HUDEP-2 (cell line): ENCODE results near the gene CRADD.
"Not testable (repeated sequence)": the region's sequence is repeated elsewhere in the genome, so short reads cannot be mapped to it uniquely, and the experiment has no call there.

Source experiments
- DNase-seq, 76 experiments: peaks; one replicate each; lab custom pipeline; 2025; ENCODE audit not compliant: unreplicated experiment in 76 of 76; lab: John Stamatoyannopoulos, UW

Gene CRADD

DNA sequence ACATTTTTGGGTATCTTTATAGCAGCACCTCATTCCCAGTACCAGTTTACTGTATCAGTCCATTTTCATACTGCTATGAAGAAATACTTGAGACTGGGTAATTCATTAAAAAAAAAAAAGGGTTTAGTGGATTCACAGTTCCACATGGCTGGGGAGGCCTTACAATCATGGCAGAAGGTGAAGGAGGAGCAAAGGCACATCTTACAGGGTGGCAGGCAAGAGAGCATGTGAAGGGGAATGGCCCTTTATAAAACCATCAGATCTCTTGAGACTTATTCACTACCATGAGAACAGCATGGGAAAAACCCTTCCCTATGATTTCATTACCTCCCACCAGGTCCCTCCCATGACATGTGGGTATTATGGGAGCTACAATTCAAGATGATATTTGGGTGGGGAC is 77.7 kb downstream of the CRADD start:
- not testable (repeated sequence) for DNase-seq

GRCh38 chr12:93756288-93756687 is 79.1 kb downstream of the CRADD start:
- DNase-seq: peak in 3 of 76 experiments; percentile 13 to 24 (median 19)

GRCh38 chr12:93757792-93758694 is 80.9 kb downstream of the CRADD start:
- peak in 47 of 76 experiments; percentile 15 to 97 (median 76) for DNase-seq

DNA sequence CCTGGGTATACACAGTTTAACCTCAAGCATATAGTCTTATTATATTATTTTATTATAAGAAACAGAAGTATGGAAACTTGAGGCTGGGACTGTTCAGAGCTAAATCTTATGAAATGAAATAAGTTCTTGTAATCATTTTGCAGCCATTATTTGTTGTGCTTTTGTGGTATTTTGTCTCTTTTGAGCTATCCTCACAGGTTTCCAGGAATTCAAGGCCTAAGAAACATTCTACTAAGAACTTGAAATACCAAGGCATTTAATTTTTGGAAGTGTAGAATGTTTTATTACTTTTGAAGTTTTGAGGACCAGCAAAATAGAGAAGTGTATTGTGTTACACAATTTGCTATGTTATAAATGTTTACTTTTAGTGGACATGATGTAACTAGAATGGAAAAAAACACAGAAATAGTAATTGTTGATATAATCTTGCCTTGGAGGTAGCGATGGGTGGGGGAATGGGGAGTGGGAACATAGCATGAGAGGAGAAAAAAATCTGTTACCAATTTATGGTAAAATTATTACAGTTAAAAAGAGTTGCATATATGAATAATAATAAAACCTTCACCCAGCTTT is 81.7 kb downstream of the CRADD start:
- DNase-seq: peak in 2 of 76 experiments; percentile 19 to 37

- no peak for DNase-seq
These were observed 82.4 kb downstream of the CRADD start for GRCh38 chr12:93759512-93760081.

GRCh38 chr12:93760275-93760875 is 83.2 kb downstream of the CRADD start:
- no peak for DNase-seq

DNA sequence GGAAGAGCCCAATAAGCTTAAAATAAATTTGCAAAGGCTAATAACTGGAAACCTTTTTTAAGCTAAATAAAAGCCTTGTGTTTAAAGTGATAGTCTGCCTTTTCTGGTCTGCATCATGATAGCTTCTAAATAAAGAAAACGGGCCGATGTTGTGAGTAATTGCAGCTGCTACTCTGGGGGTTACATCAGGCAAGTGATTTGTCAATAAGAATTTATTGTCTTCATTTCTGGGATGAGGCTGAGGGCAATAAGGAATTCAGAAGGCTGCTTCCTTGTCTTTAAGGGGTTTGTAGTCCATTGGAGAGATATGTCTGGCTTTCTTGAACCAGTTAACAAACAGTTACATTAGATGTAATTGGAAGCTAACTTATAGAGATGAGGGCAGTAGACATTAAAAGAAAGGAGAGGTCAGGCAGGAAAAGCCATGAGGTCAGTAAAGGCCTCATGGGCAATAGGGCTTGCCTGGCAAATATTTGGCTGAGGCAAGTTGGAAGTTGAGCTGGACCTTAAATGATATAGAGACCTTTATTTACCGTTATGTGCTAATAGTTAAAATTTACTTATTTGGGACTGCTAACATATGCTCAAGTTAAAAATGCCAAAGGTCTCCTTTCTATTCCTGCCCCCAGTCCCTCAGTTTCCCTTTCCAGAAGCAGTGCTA is 85.0 kb downstream of the CRADD start:
- no peak for DNase-seq

DNA sequence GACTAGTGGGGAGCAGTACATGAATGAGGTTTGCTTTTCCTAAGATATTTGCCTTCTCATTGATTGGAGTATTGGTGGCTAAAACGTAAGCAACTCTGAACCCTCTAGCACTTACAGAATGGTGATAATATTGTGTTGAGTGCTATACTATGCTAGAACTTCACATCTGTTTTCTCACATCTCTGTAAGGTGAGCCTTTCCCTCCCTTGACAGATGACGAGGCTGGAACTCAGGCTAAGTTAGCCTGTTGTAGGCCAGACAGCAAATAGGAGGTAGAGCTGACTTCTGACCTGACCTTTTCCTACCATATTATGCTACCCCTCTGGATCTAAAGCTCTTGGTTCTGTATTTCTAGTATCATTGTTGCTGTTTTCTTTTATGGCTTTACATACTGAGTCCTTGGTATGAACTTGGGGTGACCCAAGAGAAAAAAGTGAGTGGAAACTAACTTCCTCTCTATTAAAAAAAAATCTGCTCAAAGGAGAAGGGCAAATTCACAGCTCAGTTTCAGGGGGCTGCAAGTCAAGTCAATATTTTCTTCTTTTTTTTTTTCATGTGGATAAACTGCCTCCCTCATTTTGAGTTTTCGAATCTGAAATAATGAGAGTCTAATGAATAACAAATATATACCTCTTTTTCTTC is 85.9 kb downstream of the CRADD start:
- no peak for DNase-seq

- peak in 2 of 76 experiments; percentile 17 to 22 for DNase-seq
These were observed 86.6 kb downstream of the CRADD start for GRCh38 chr12:93763746-93764147.

GRCh38 chr12:93766371-93766770 is 89.2 kb downstream of the CRADD start:
- DNase-seq: no peak

DNA sequence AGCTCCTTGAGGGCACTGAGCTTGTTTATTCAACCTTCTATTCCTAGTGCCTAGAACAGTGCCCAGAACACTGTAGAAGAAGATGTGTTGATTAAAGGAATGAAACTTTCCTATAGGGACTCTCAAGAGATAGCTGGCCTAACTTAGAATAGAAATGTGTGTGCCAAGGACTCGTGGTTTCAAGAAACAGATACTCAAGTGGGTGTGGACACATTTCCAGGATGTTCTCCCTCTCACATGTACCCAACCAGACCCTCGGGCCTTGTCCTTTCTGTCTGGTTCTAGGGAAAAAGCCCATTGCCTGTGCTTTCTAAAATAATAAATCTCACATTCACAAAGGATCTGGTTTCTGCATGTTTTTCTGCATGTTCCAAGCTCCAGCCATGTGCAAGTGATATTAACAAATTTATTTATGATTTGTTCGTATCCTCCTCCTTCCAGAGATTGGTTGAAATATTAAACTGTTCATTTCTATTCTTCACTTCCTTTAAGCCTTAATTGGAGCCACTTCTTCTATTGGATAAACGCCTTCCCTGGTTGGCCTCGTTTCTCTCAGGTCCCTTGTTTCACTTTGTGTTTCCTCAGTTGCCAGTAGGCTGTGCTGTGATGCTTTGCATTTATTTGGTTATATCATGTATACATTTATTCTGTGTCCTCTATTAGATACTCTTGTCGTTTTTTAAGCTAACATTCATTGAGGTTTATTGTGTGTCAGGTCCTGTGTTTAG is 89.8 kb downstream of the CRADD start:
- peak in 30 of 76 experiments; percentile 5 to 71 (median 35) for DNase-seq

DNA sequence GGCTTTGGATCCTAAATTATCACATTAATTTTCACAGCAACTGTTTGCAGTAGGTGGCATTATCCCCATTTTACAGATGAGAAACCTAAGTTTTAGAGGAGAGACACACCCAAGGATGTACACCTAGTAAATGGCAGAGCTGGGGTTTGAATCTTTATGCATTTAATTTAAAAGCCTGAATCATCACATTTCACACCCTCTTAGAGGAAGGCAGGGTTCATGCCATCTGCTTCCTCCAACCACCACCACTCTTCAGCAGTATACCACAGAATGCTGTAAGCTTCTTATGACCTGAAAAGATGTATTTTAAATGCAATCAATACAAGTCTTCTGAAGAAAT is 90.3 kb downstream of the CRADD start:
- peak in 1 of 76 experiments; percentile 49 for DNase-seq

DNA sequence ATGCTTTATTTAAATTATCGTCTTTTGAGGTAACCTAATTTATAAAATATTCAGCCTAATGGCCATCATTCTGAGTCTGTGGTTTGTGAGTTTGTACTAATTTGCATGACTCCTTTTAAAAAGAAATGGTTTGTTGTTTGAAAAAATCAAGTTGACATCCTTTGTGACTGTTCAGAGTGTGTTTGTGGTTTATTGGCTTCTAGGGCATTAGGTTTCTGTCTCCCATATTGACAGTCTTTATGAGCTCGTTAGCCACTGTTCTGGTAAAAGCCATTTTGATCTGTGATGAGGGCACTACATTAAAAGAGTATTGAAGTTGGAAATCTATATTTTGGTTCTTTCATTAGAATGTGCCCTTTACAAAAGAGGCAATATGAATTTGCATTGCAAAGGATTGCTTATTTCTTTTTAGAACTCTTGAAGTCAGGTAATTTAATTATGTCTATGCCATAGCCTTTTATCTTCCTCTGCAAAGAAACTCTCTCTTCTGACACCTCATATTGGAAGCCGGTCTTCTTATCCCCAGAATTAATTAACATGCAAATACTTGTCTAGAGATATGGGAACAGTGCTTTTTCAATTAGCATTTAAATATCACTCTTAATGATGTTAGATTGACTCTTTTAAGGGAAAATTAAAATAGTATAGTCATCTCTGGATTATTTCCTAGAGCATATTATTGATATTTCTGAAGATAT is 95.0 kb downstream of the CRADD start:
- no peak for DNase-seq

DNA sequence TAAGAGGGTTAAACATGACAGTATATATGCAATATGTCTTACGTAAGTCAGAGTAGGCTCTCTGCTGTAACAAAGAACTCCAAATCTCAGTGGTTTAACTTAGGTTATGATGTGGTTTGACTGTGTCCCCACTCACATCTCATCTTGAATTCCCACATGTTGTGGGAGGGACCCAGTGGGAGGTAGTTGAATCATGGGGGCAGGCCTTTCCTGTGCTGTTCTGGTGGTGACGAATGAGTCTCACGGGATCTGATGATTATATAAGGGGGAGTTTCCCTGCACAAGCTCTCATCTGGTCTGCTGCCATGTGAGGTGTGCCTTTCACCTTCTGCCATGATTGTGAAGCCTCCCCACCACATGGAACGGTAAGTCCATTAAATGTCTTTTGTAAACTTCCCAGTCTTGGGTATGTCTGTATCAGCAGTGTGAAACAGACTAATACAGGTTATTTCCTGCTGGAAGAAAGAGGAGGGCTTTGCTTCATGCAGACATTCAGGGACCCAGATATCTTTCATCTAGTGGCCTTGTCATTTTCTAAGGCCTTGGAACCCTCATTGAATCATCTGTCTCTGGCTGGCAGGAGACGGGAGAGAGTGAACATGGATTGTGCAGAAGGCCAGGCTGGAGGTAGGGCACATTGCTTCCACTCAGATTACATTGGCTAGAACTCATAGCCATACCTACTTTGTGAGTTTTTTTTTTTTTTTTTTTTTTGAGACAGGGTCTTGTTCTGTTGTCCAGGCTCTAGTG is 96.1 kb downstream of the CRADD start:
- peak in 8 of 76 experiments; percentile 10 to 43 (median 28) for DNase-seq

DNA sequence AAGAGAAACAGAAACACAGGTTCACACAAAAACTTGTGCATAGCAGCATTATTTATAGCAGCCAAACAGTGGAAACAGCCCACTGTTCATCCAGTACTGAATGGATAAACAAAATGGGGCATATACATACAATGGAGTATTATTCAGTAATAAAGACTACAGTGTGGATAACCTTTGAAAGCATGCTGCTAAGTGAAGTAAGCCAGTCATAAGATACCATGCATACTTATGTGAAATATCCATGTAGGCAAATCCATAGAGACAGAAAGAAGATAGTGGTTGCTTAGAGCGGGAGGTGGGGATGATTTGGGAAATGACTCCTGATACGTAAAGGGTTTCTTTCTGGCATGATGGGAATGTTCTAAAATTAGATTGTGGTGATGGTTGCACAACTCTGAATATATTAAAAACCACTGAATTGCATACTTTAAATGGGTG is 99.4 kb downstream of the CRADD start:
- no peak for DNase-seq

GRCh38 chr12:93777254-93777653 is 100.1 kb downstream of the CRADD start:
- DNase-seq: no peak

DNA sequence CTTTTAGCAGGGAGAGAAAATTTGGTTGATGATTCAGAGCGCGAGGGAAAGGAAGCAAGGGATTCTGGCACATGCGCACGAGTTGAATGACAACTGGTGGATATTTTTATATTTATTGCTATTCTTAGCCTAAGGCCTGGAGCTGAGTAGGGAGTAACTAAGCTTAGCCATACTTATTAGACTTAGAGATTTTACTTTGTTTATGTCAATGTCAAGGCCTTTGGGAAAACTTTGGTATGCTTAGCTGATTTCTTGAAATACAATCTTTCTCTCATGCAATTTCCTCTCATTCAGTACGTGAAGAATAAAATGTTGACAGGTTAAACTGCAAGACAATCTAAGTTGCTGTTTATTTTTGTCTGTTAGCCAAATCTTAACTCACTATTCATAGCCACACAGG is 101.1 kb downstream of the CRADD start:
- DNase-seq: no peak

GRCh38 chr12:93778766-93779165 is 101.6 kb downstream of the CRADD start:
- DNase-seq: no peak
